Esophagus muscularis mucosa (tissue), 3 donors: ENCODE data around the gene N4BP2L2.

Experiments
- CTCF ChIP-seq, 3 experiments: fragments of 200-600 bp in 2 of 3; fragments of 450-650 bp in 1 of 3; sonication (generic) in 2 of 3; IDR thresholded peaks; one replicate each; pipeline ENCODE4 v1.5.1; 2017 to 2019; ENCODE audit warnings: antibody characterized with exemption in 3 of 3, mild to moderate bottlenecking in 2 of 3, moderate library complexity in 1 of 3
- POLR2A ChIP-seq: fragments of 450-650 bp; IDR thresholded peaks from one replicate; pipeline ENCODE4 v1.6.1; 2017; ENCODE audit warnings: antibody characterized with exemption, moderate library complexity, mild to moderate bottlenecking, low read depth
- POLR2AphosphoS5 ChIP-seq, 2 donors: sonication (generic); formaldehyde crosslinking; IDR thresholded peaks; one replicate each; pipeline ENCODE4 v1.6.1; 2017; ENCODE audit warnings: antibody characterized with exemption in 2 of 2

GRCh38 chr13:32443111-32443510 is 95.5 kb downstream of the N4BP2L2 start:
- TF ChIP-seq CTCF (IDR thresholded peaks at IDR 0.05) (peak in 2 of 3 experiments; percentile 18 to 25), POLR2A (no peak), POLR2AphosphoS5 (IDR thresholded peaks at IDR 0.05) (no peak)
